CD4-positive, alpha-beta T cell (primary cell): ENCODE data around the gene RRP8. TPM values are rescaled to one million over a fixed set of nuclear protein-coding genes. Genes with fewer than 3 reads are reported as not detected.

ENCODE experiments used
- ATAC-seq: fragments of 200-7000 bp; cut with Tn5 transposase; one replicate; pipeline ENCODE4 v1.10.0; 2022; ENCODE audit warnings: mild to moderate bottlenecking; ENCODE audit not compliant: poor library complexity
- CTCF ChIA-PET: fragments of 350-600 bp; sonication (Branson Sonifier 250); formaldehyde crosslinking; loops from one replicate; lab custom pipeline; 2021; ENCODE audit warnings: antibody characterized with exemption, inconsistent platforms; lab: Charles Lee
- POLR2A ChIA-PET: fragments of 350-600 bp; sonication (Branson Sonifier 250); formaldehyde crosslinking; loops from one replicate; lab custom pipeline; 2021; ENCODE audit warnings: antibody characterized with exemption, inconsistent platforms; lab: Charles Lee
- DNase-seq, 14 experiments: peaks; one replicate each; pipeline ENCODE4 v3.0.0-alpha.2; 2013 to 2020; ENCODE audit warnings: mixed read lengths in 2 of 14
- H3K27ac ChIP-seq, 2 donors: one replicate each; pipeline versions ENCODE4 v1.5.1 to v1.7.0; 2013; ENCODE audit warnings: low read length in 2 of 2, low read depth in 1 of 2, mild to moderate bottlenecking in 1 of 2
- H3K27me3 ChIP-seq, 2 experiments: 1 replicate in 1 of 2; 2 replicates in 1 of 2; pipeline versions ENCODE4 v1.6.1 to v1.7.0; 2013; ENCODE audit warnings: low read length in 2 of 2, control low read depth in 1 of 2, mild to moderate bottlenecking in 1 of 2, moderate library complexity in 1 of 2; ENCODE audit not compliant: insufficient read depth in 2 of 2, control insufficient read depth in 1 of 2
- H3K36me3 ChIP-seq: one replicate; pipeline ENCODE4 v1.6.1; 2013; ENCODE audit warnings: low read length, control low read depth; ENCODE audit not compliant: insufficient read depth
- H3K4me1 ChIP-seq: one replicate; pipeline ENCODE4 v1.6.1; 2013; ENCODE audit warnings: low read length, control low read depth; ENCODE audit not compliant: insufficient read depth
- H3K4me3 ChIP-seq: one replicate; pipeline ENCODE4 v1.5.1; 2013; ENCODE audit warnings: mild to moderate bottlenecking, low read length, moderate library complexity
- H3K9me3 ChIP-seq, 2 experiments: 1 replicate in 1 of 2; 2 replicates in 1 of 2; pipeline versions ENCODE4 v1.6.1 to v1.7.0; 2013; ENCODE audit warnings: low read length in 2 of 2, mild to moderate bottlenecking in 2 of 2, control low read depth in 1 of 2, moderate library complexity in 1 of 2; ENCODE audit not compliant: control insufficient read depth in 1 of 2, insufficient read depth in 1 of 2
- H3K27ac Mint-ChIP-seq: one replicate; pipeline ENCODE4 v1.8.0; 2020; ENCODE audit warnings: mixed read lengths
- H3K27me3 Mint-ChIP-seq: one replicate; pipeline ENCODE4 v1.8.0; 2021; ENCODE audit warnings: mixed read lengths
- H3K36me3 Mint-ChIP-seq: one replicate; pipeline ENCODE4 v1.8.0; 2021; ENCODE audit warnings: low read depth, mixed read lengths
- H3K4me1 Mint-ChIP-seq: one replicate; pipeline ENCODE4 v1.8.0; 2021; ENCODE audit warnings: low read depth, mixed read lengths
- H3K4me3 Mint-ChIP-seq: one replicate; pipeline ENCODE4 v1.8.0; 2020; ENCODE audit warnings: mild to moderate bottlenecking, mixed read lengths
- H3K9me3 Mint-ChIP-seq: one replicate; pipeline ENCODE4 v1.8.0; 2020; ENCODE audit warnings: mixed read lengths
- CTCF ChIP-seq: fragments of 200-600 bp; IDR thresholded peaks from one replicate; pipeline ENCODE4 v1.8.0; 2022; ENCODE audit warnings: antibody characterized with exemption, mild to moderate bottlenecking
- intact Hi-C, 2 experiments: fragments of 100-400 bp; cut with DNase I in 1 of 2; cut with micrococcal nuclease in 1 of 2; formaldehyde crosslinking; loops; one replicate each; pipeline versions ENCODE4 v1.15.1 to v1.9.0; 2023 to 2025; cut with DNase I, micrococcal nuclease
- total RNA-seq, 174 experiments: library from RNA in 2 of 174; stranded (reverse) in 2 of 174; gene quantifications; one replicate each; pipeline ENCODE4 v1.2.3 and lab custom pipeline; 2021 to 2026

Gene RRP8
- total RNA-seq, 2 experiments from 2014 or later, result 25.7 to 27.3 TPM

GRCh38 chr11:6574816-6575715 is 28.4 kb downstream of the RRP8 start:
- CTCF ChIA-PET, result no interaction called here
- TF ChIP-seq CTCF, result no peak
- no peak overlapping the region for H3K27ac Mint-ChIP-seq

GRCh38 chr11:6572215-6572614 is 31.2 kb downstream of the RRP8 start:
- ATAC-seq (no peak), DNase-seq (no peak)
- no peaks in the 10 kb centered on the region for H3K4me1 Mint-ChIP-seq
- Histone ChIP-seq H3K4me1 (no peaks in the 10 kb centered on the region), H3K9me3 (peaks cover 0 to 13% of the 10 kb centered on the region in 2 experiments), H3K36me3 (peaks cover 5% of the 10 kb centered on the region), H3K4me3 (no peak overlapping the region), H3K27me3 (no peaks in the 10 kb centered on the region), H3K27ac (no peak overlapping the region)
- intact Hi-C loops, result no loop called here
- H3K27ac Mint-ChIP-seq, result no peak overlapping the region
- peaks cover 25% of the 10 kb centered on the region for H3K36me3 Mint-ChIP-seq
- CTCF ChIA-PET, result no interaction called here
- POLR2A ChIA-PET, result no interaction called here
- no peaks in the 10 kb centered on the region for H3K27me3 Mint-ChIP-seq
- no peak for TF ChIP-seq CTCF
- H3K4me3 Mint-ChIP-seq, result no peak overlapping the region
- H3K9me3 Mint-ChIP-seq, result no peaks in the 10 kb centered on the region

More at GRCh38 chr11:6574816-6575715, 28.4 kb downstream of the RRP8 start:
- no peak overlapping the region for H3K27ac ChIP-seq
- peaks cover 0 to 13% of the 10 kb centered on the region in 2 experiments for H3K9me3 ChIP-seq
- H3K9me3 Mint-ChIP-seq, result no peaks in the 10 kb centered on the region
- no peak overlapping the region for H3K4me3 ChIP-seq
- H3K27me3 ChIP-seq, result no peaks in the 10 kb centered on the region
- no peaks in the 10 kb centered on the region for H3K27me3 Mint-ChIP-seq
- H3K4me1 Mint-ChIP-seq, result no peaks in the 10 kb centered on the region
- H3K36me3 Mint-ChIP-seq, result peaks cover 20% of the 10 kb centered on the region
- H3K4me1 ChIP-seq, result no peaks in the 10 kb centered on the region
- intact Hi-C loops, result no loop called here
- DNase-seq (no peak), ATAC-seq (no peak)
- H3K36me3 ChIP-seq, result peaks cover 2% of the 10 kb centered on the region
- H3K4me3 Mint-ChIP-seq, result no peak overlapping the region
- POLR2A ChIA-PET, result no interaction called here

GRCh38 chr11:6571434-6572008 is 31.9 kb downstream of the RRP8 start:
- H3K27ac Mint-ChIP-seq, result no peak overlapping the region
- no peaks in the 10 kb centered on the region for H3K4me1 Mint-ChIP-seq
- no peak overlapping the region for H3K27ac ChIP-seq
- peaks cover 0 to 13% of the 10 kb centered on the region in 2 experiments for H3K9me3 ChIP-seq
- ChIA-PET CTCF (no interaction called here), POLR2A (no interaction called here)
- H3K27me3 ChIP-seq, result no peaks in the 10 kb centered on the region
- DNase-seq (no peak), ATAC-seq (no peak)
- intact Hi-C loops, result no loop called here
- no peak for TF ChIP-seq CTCF
- H3K27me3 Mint-ChIP-seq, result no peaks in the 10 kb centered on the region
- peaks cover 10% of the 10 kb centered on the region for H3K36me3 ChIP-seq
- no peak overlapping the region for H3K4me3 Mint-ChIP-seq
- no peaks in the 10 kb centered on the region for H3K9me3 Mint-ChIP-seq
- H3K4me1 ChIP-seq, result no peaks in the 10 kb centered on the region
- no peak overlapping the region for H3K4me3 ChIP-seq
- H3K36me3 Mint-ChIP-seq, result peaks cover 25% of the 10 kb centered on the region
